Raji (cell line): ENCODE results near the gene TRHDE.

Experiments
- POLR2A ChIP-seq: IDR thresholded peaks from 2 replicates; pipeline ENCODE4 v1.6.1; 2011; ENCODE audit warnings: low read depth, low read length, control low read depth; ENCODE audit not compliant: insufficient read depth

Gene TRHDE

DNA sequence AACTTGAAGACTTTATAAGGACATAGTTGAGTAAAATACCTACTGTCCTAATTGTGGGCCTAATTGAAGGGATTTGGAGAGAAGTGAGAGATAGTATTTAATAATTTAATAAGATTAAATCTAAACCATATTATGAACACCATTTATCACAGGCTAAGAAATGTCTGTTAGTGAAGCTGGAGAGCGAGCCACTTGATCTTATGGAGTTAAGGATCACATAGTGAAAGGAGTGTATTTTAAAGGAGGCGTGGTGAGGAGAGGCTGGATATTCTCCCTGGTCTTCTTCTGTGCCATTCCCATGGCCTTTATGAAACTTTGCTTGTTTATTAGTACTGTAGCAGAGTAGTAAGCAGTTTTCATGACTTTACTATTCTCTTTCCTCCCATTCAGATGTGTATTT is 172.4 kb downstream of the TRHDE start:
- no peak for TF ChIP-seq POLR2A

DNA sequence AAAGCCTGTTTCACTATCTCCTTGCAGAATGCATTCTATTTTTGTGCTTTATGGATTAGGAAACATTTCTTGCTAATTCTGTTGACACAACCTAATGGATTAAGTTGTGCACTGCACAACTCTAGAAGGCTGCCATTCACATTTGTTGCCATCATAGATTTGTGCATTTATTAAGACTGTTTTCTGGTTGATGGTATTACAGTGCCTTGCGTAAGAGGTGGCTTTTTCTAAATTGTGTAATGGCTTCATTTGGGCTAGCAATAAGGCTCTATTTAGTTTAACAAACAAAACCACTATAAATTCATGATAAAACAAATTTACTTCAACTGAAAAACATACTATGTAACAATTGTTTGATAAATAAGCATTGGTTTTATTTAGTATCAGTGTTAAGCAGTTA is 175.9 kb downstream of the TRHDE start:
- no peak for TF ChIP-seq POLR2A

DNA sequence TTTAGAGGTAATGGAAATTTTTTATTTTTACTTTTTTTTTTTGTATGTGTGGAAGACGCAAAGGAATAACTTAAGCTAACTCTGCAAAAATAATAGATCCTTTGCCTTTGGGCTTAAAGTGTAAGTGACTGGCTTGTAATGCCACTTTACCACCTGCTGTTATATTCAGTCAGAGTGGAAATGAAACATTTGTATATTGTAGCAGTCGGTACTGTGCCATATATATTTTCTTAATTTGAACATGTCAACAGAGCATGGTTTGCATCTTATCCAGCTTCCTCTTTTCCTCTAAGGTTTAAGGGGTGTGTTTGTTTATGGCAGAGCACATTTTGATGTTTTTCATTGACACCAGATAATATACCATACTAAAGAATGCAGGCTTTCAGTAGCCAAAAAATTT is 176.6 kb downstream of the TRHDE start:
- no peak for TF ChIP-seq POLR2A

DNA sequence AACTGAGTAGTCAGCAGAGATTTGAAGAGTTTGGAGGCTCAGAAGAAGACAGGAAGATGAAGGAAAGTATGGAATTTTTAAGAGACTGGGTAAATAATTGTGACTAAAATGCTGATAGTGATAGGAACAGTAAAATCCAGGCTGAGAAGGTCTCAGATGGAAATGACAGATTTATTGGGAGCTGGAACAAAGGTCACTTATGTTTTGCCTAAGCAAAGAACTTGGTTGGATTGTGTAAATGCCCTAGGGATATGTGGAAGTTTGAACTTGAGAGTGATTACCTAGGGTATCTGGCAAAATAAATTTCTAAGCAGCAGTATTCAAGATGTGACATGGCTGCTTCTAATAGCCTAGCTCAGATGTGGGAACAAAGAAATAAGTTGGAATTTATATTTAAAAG is 180.9 kb downstream of the TRHDE start:
- no peak for TF ChIP-seq POLR2A

DNA sequence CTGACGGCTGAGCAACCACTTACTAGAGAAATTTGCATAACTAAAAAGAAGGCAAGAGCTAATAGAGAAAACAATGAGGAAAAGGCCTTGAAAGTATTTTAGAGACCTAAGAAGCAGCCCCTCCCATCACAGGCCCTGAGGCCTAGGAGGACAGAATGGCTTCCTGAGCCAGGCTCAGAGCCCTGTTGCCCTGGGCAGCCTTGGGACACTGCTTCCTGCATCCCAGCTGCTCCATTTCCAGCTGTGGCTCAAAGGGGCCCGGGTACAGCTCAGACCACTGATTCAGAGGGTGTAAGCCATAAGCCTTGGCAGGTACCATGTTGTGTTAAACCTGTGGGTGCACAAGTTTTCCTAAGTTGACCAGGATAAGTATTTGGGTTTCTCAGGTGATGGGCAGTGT is 181.4 kb downstream of the TRHDE start:
- no peak for TF ChIP-seq POLR2A

DNA sequence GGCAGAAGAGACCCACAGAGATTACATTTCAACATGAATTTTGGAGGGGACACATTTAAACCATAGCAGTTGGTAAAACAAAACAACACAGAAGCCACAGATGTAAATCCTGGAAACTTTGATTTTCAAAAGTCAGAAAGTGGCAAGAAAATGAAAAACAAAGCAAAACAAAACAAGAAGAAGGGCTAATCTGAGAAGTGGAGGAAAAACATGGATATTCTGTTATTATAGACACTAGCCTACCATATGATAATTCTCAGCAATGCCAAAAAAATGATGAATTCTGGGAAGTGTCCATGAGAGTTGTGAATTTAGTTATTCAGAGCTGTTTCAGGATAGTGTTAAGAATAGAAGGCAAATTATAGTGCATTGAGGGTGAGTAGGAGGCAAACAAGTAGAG is 192.3 kb downstream of the TRHDE start:
- TF ChIP-seq POLR2A: no peak

DNA sequence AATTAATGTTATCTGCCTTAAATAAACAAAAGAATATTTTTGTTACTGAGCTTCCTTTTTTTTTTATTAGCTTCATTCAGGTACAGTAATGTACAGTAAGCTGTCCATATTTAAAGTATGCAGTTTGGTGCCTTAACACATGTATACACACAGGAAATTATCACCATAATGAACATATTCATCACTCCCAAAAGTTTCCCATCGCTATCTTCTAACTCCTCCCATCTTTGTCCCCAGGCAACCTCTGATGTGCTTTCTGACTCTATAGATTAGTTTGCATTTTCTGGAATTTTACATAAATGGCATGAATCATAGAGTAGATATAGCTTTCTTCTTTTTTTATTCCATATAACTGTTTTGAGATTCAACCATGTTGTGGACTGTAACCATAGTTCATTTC is 193.0 kb downstream of the TRHDE start:
- no peak for TF ChIP-seq POLR2A

DNA sequence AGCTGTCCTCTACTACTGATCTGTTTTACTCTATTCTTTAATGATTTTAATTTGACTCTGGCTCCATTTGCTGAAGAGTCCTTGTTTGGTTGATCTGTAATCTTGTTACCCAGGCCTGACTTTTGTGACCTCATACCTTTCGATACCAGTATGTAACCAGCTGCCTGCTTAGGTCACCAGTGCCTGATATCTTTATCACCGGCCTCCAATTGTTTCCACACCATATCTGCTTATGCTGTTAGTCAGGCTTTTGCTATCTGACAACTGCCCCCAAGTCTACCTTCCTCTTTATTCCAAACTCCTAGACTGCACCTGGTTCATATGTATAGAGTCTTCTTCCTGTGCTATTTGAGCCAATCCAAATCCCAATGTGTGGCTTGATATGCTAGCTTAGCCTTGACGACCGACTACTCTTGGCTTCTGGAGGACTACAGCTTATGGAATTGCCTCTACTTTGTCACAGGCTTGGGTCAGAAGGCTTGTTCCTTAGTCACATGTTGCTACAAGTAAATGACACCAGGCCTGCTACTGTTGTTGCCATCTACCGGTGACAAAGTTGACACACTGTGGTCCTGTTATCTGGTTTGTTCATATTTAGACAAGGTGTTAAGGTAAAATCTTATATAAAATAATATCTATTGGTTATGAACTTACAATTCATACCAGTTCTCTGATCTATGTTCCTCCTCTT is 193.9 kb downstream of the TRHDE start:
- TF ChIP-seq POLR2A: no peak

DNA sequence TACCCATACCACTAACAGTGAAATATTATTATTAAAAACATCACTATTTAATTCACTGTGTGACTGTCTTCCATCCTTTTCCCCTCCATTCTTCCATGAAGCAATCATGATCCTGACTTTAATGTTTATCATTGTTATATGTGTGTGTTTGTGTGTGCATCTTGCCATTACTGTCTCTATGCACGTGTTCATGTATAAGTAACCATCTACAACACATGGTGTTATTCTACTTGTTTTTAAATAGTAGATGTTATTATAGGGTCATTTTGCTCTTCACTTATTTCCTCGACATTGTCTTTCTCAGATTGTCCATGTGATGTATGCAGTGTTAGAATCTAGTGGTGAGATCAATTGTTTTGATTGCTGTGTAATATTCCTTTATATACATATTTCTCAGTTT is 195.8 kb downstream of the TRHDE start:
- no peak for TF ChIP-seq POLR2A

DNA sequence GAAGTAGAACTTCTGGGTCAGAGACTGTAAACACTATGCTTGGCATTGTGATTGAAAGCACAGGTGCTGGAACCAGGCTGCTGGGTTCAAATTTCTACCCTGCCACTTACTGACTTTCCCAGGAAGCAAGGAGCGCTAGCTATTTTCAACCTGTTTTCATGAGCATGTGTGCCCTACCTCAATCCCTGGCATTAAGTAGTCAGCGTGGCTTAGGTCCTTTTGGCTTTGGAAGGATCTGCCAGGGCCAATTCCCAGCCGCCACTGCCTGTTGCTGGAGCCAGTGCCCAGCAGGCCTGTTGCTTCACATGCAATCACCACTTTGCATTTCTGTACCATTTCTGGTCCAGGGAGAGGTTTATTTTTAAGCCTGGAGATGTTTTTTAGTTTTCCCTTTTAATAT is 196.3 kb downstream of the TRHDE start:
- TF ChIP-seq POLR2A: no peak

DNA sequence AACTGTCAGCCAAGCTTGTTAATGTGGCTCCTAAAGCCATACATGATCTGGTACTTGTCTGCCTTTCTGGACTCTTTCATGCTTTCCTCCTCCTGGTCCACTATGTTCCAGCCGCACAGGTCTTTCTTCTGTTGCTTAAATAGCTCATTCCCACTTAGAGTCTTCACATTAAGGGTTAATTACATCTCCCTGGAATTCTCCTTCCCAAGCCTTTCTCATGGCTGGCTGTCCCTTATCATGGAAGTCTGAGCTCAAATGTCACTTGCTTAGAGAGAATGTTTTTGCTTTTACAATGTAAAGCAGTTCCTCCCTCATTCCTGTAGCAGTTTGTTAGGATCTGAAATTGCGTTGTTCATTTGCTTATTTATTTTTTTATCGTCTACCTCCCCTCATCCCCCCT is 199.6 kb downstream of the TRHDE start:
- no peak for TF ChIP-seq POLR2A

DNA sequence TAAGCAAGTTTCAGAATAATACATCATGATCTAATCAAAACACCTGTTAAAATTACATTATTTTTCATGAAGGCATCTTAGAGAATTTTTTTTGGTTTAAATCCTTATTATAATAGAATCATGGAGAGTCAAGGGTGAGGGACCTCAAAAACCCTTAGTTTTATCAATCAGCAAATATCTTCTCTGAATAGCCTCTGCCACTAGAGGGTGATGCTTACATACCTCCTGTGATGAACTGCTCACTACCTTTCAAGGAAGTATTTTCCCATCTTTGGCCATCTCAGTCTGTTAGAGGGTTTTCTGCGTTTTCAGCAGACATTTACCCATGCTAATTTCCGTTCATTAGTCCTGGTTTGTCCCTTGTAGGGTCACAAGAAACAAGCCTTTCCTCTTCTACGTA is 200.2 kb downstream of the TRHDE start:
- no peak for TF ChIP-seq POLR2A

DNA sequence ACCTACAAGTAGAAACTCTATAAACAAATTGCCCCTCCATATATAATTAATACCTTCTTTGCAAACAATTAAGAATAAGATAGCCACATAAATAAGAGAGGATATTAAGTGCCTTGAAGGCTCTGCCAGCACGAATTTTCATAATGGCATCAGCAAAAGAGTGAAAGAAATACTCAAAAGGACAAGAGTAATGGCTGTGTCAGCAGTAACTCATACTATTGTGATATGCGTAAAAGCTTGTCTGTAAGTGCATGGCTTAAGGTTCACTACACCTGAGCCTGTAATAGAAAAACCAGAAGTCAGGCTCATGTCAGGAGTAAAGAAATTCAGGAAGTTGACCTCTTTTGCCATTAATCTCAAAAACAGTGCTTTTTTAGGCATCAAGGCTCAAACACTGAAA is 204.1 kb downstream of the TRHDE start:
- no peak for TF ChIP-seq POLR2A

DNA sequence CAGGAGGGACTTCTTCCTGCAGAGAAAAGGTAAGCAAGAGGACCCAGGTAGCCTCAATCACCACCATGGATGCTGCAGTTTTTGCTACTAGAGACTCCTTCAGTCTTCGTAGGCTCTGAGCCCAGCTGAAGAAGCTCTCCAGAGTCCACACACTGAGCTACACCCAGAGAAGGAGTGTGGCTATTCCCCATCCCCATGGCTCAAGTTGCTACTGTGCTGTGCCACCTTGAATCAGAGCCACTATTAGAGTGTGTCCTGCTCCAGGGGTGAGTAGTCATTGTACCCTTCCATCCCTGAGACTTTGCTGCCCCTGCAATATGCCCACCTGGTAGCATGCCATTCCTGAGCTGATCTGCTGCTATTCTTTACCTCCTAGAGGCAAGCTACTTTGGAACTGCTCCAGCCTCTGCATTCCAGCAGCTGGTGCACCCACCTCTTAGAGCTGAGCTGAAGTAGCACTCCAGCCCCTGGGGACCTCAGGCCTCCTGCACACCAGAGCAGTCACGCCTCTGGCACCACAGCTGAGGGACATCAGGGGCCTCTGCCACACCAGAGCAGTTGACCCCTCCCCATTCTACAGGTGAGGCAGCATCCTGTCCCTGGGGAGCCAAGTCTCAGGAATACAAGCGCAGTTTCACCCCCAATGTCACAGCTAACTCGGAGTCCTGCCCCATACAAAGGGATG is 213.0 kb downstream of the TRHDE start:
- TF ChIP-seq POLR2A: no peak

DNA sequence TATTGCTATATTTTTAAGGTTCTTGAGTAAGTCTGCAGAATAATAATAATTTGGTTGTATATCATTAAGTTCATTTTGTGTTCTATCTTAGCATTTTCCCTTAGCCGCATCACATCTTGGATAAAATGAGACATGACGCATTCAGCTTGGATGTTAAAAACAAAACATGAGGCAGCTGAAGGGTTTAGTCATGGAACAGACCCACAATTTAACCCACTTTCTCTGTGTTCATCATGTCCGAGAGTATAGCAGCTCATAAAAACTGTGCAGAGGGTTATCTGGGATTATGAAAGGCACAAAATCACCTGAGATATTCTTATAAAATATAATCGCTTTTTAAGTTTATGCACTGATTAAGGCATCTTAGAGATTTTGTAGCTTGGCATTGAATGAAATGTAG is 219.3 kb downstream of the TRHDE start:
- TF ChIP-seq POLR2A: no peak

DNA sequence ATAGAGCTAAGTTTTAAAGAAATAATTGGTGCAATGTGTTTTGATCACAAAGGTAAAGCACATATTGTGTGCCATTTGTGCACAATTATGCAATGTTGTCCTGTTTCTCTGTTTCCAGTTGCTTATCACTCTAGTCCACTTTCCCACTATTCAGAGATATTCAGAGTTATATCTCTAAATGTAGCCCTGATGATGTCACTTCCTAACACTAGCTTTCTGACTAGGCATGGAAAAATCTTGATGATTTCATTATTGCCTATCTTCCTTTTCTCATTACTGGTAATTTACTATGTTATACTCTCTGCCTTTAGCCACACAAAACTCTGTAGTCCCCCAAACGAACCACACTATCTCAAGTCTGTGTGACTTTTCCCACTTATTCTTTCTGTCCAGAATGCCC is 221.2 kb downstream of the TRHDE start:
- no peak for TF ChIP-seq POLR2A

DNA sequence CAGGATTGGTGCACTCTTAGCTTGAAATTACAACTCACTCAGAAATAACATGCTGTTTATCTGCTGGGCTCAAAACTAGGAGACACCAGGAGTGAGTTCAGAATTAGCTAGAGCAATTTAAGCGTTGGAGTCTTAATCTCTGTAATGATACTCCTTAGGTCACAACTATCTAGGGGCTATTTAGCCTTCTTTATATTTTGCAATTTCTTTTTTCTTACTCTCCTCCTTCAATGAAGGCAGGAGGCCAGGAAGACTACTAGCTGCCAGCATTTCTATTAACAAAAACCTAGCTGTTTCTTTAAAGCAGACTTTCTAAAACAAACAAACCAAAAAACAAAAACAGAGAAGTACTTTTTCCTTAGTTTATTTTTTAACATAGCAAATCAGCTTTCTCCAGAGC is 226.2 kb downstream of the TRHDE start:
- TF ChIP-seq POLR2A: no peak
